Activated naive CD8-positive, alpha-beta T cell treated with anti-CD3 and anti-CD28 coated beads, Interleukin-2, amount 50 U/mL, for 24 hours (primary cell): ENCODE measurements around the gene BRIP1.
"Not testable (repeated sequence)": the region's sequence is repeated elsewhere in the genome, so short reads cannot be mapped to it uniquely, and the experiment has no call there.

Experiments used
- ATAC-seq: fragments of 150-1000 bp; cut with Tn5 transposase; one replicate; pipeline ENCODE4 v1.10.0; 2021
- DNase-seq: peaks from one replicate; pipeline ENCODE4 v3.0.0; 2021
- H3K27ac Mint-ChIP-seq: one replicate; pipeline ENCODE4 v1.8.0; 2021; ENCODE audit warnings: mild to moderate bottlenecking, mixed read lengths
- H3K27me3 Mint-ChIP-seq: one replicate; pipeline ENCODE4 v1.8.0; 2021; ENCODE audit warnings: mixed read lengths
- H3K36me3 Mint-ChIP-seq: one replicate; pipeline ENCODE4 v1.8.0; 2021; ENCODE audit warnings: low read depth, mixed read lengths
- H3K4me1 Mint-ChIP-seq: one replicate; pipeline ENCODE4 v1.8.0; 2021; ENCODE audit warnings: mixed read lengths
- H3K4me3 Mint-ChIP-seq: one replicate; pipeline ENCODE4 v1.8.0; 2021; ENCODE audit warnings: mild to moderate bottlenecking, moderate library complexity, mixed read lengths
- H3K9me3 Mint-ChIP-seq: one replicate; pipeline ENCODE4 v1.8.0; 2021; ENCODE audit warnings: mixed read lengths

The BRIP1 gene

DNA sequence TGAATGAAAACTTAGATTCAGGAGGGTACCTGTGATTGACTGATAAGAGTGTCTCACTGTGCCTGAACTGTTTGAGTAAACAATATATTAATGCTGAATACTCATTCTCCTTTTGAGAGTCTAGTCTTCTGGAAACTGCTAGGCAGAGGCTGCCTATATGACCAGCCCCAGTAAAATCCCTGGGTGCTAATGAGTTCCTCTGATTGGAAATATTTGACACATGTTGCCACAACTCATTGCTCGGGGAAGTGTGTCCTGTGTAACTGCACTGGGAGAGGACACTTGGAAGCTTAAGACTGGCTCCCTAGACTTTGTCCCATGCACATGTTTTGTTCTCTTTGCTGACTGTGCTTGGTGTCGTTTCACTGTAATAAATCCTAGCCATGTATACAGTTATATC is 163.6 kb downstream of the BRIP1 start:
- no peak overlapping the region for H3K4me3 Mint-ChIP-seq
- peaks cover 9% of the 10 kb centered on the region for H3K36me3 Mint-ChIP-seq
- DNase-seq (no peak), ATAC-seq (no peak)
- H3K27ac Mint-ChIP-seq: no peak overlapping the region
- no peaks in the 10 kb centered on the region for H3K27me3 Mint-ChIP-seq
- H3K4me1 Mint-ChIP-seq: no peaks in the 10 kb centered on the region
- H3K9me3 Mint-ChIP-seq: peaks cover 44% of the 10 kb centered on the region

DNA sequence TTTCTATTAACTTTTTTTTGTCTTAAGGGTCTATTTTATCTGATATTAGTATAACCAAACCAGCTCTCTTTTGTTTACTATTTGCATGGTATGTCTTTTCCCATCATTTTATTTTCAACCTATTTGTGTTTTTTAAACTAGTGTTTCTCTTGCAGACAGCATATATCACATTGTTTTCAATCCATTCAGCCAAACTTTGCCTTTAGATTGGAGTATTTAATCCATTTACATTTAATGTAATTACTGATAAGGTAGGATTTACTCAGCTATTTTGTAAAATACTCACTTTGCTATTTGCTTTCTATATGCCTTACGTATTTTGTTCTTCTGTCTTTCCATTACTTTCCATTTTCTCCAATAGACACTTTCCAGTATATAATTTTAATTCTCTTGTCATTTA is 164.3 kb downstream of the BRIP1 start:
- ATAC-seq (no peak), DNase-seq (no peak)
- Mint-ChIP-seq H3K4me3 (no peak overlapping the region), H3K4me1 (no peaks in the 10 kb centered on the region), H3K36me3 (peaks cover 9% of the 10 kb centered on the region), H3K9me3 (peaks cover 44% of the 10 kb centered on the region), H3K27me3 (no peaks in the 10 kb centered on the region), H3K27ac (no peak overlapping the region)

DNA sequence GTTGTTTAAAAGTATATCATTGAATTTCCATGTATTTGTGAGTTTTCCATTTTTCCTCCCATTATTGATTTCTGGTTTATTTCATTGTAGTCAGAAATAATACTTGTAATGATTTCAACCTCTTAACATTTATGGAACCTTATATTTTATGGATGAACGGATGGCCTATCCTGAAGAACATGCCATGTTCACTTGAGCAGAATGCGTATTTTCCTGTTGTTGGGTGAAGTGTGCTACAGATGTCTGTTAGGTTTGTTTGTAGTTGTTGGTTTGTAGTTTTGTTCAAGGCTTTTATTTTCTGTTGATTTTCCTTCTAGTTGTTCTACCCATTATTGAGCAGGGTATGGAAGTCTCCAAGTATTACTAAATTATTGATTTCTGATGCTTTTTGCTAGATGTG is 165.1 kb downstream of the BRIP1 start:
- no peak for ATAC-seq
- no peaks in the 10 kb centered on the region for H3K27me3 Mint-ChIP-seq
- H3K9me3 Mint-ChIP-seq: peaks cover 44% of the 10 kb centered on the region
- H3K4me3 Mint-ChIP-seq: no peak overlapping the region
- DNase-seq: no peak
- H3K27ac Mint-ChIP-seq: no peak overlapping the region
- H3K4me1 Mint-ChIP-seq: no peaks in the 10 kb centered on the region
- H3K36me3 Mint-ChIP-seq: peaks cover 6% of the 10 kb centered on the region

DNA sequence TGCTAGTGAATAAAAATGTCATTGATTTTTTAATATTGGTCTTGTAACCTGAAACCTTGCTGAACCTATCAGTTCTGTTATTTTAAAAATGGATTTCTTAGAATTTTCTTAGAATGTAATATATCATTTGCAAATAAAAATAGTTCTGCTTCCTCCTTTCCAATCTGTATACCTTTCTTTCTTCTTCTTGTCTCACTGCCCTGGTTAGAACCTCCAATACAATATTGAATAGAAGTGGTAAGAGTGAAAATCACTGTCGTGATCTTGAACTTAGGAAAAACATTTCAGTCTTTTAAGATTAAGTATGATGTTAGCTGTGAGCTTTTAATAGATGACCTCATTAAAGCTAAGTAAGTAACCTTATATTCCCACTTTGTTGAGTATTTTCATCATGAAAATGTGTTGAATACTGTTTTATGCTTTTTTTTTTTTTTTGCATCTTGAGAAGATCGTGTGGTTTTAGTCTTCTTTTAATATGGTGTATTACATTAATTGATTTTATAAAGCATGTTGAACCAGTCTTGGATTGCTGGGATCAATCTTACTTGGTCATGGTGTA is 167.5 kb downstream of the BRIP1 start:
- no peak for ATAC-seq
- H3K36me3 Mint-ChIP-seq: peaks cover 8% of the 10 kb centered on the region
- no peak overlapping the region for H3K4me3 Mint-ChIP-seq
- no peaks in the 10 kb centered on the region for H3K4me1 Mint-ChIP-seq
- H3K9me3 Mint-ChIP-seq: peaks cover 27% of the 10 kb centered on the region
- DNase-seq: no peak
- H3K27ac Mint-ChIP-seq: no peak overlapping the region
- H3K27me3 Mint-ChIP-seq: no peaks in the 10 kb centered on the region

DNA sequence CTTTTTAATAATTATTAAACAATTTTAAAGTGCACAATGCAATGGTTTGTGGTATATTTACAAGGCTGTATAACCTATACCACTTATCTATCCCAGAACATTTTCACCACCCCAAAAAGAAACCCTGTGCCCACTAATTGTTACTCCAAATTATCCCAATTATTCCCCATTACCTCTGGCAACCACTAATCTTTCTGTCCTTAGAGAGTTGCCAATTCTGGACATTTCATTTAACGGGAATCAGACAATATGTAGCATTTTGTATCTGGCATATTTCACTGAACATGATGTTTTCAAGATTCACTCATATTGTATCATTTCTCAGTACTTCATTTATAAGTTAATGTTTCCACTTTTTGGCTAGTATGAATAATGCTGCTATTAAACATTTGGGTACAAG is 169.2 kb downstream of the BRIP1 start:
- H3K36me3 Mint-ChIP-seq: peaks cover 12% of the 10 kb centered on the region
- H3K4me1 Mint-ChIP-seq: no peaks in the 10 kb centered on the region
- H3K27me3 Mint-ChIP-seq: no peaks in the 10 kb centered on the region

DNA sequence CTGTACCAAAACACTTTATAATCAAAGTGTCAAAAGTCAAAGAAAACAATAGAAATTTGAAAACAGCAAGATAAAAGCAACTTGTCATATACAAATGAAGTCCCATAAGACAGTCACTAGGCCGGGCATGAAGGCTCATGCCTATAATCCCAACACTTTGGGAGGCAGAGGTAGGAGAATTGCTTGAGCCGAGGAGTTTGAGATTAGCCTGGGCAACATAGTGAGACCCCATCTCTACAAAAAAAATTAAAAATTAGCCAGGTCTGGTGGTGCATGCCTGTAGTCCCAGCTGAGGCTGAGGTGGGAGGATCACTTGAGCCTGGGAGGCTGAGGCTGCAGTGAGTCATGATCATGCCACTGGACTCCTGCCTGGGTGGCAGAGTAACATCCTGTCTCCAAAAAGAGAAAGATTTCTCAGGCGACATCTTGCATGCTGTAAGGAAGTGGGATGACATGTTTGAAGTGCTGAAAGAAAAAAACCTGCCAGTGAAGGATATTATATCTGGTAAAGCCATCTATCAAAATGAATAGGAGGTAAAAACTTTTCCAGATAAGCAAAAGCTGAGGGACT is 173.6 kb downstream of the BRIP1 start:
- Mint-ChIP-seq H3K4me3 (no peak overlapping the region), H3K27ac (no peak overlapping the region), H3K9me3 (no peaks in the 10 kb centered on the region), H3K4me1 (no peaks in the 10 kb centered on the region), H3K36me3 (peaks cover 18% of the 10 kb centered on the region), H3K27me3 (no peaks in the 10 kb centered on the region)
- no peak for ATAC-seq
- no peak for DNase-seq

More for the DNA sequence above, 169.2 kb downstream of the BRIP1 start:
- DNase-seq (no peak), ATAC-seq (no peak)
- no peak overlapping the region for H3K4me3 Mint-ChIP-seq
- H3K27ac Mint-ChIP-seq: no peak overlapping the region
- H3K9me3 Mint-ChIP-seq: peaks cover 10% of the 10 kb centered on the region

DNA sequence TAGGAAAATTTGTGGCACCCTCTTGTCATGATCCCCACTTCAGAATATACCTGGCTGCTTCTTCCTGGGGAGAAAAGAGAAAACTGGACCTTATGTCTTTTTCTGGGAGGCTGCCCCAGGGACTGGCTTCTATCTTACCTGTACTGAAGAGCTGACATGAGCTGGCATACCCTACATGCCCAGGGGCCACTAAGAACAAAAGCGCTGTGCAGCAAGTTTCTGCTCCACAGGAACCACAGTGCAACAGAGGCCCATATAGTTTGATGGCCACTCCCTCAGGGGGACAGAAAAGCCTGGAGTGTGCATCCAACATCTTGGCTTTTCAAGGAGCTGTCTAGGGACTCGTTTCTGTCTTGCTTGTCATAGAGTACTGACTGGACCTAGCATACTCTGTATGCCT is 175.6 kb downstream of the BRIP1 start:
- ATAC-seq: no peak
- no peak overlapping the region for H3K27ac Mint-ChIP-seq

DNA sequence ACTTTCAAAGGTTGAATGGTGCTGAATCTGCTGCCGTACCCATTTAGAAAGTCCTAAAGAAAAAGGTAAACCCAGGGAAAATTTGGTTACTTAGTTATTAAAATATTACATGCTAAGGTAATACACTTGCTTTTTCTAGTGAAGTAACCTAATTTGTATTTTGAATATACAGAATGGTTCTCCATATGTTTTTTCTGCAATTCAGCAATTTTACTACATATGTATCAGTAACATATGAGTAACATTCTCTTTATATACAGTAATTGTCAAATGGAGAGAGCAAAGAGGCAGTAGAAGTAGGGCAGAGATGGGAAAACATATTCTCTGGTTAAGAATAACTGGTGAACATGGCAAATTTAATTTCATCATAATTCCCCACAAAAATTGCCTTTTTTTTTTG is 177.2 kb downstream of the BRIP1 start:
- no peak overlapping the region for H3K4me3 Mint-ChIP-seq
- no peaks in the 10 kb centered on the region for H3K27me3 Mint-ChIP-seq
- peaks cover 18% of the 10 kb centered on the region for H3K36me3 Mint-ChIP-seq
- ATAC-seq: no peak
- no peak overlapping the region for H3K27ac Mint-ChIP-seq
- H3K9me3 Mint-ChIP-seq: no peaks in the 10 kb centered on the region
- no peak for DNase-seq
- H3K4me1 Mint-ChIP-seq: no peaks in the 10 kb centered on the region

More for the DNA sequence above, 175.6 kb downstream of the BRIP1 start:
- Mint-ChIP-seq H3K4me3 (no peak overlapping the region), H3K4me1 (no peaks in the 10 kb centered on the region), H3K36me3 (peaks cover 18% of the 10 kb centered on the region), H3K27me3 (no peaks in the 10 kb centered on the region), H3K9me3 (no peaks in the 10 kb centered on the region)
- DNase-seq: no peak

DNA sequence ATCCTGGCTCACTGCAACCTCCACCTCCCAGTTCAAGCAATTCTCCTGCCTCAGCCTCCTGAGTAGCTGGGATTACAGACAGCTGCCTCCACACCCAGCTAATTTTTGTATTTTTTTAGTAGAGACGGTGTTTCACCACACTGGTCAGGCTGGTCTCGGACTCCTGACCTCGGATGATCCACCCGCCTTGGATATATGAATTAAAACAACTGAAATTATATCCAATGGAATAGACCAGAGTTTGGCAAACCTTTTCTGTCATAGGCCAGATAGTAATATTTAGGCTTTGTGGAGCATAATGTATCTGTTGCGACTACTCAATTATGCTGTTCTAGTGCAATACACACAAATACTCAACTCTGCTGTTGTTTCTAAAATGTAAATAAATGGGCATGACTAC is 178.5 kb downstream of the BRIP1 start:
- H3K4me3 Mint-ChIP-seq: no peak overlapping the region
- no peaks in the 10 kb centered on the region for H3K9me3 Mint-ChIP-seq

DNA sequence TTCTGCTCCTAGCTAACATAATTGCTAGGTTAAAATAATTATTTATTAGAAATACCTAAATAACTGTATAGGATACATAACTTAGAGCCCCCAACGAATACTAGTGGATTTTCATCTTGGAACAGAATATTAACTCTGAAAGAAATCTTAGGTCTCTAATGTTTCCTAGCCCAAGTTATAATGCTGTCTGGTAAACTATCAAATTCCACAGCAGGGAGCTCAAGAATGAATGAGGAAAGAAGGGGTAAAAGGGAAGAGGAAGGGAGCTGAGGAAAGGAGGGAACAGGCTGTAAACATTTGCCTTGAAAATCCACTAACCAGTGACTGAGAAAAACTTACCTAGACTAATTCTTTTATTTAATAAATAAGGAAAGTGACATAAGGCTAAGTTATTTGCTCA is 179.2 kb downstream of the BRIP1 start:
- no peak overlapping the region for H3K4me3 Mint-ChIP-seq
- no peaks in the 10 kb centered on the region for H3K9me3 Mint-ChIP-seq
- no peak overlapping the region for H3K27ac Mint-ChIP-seq
- H3K4me1 Mint-ChIP-seq: no peaks in the 10 kb centered on the region
- DNase-seq (no peak), ATAC-seq (no peak)
- H3K27me3 Mint-ChIP-seq: no peaks in the 10 kb centered on the region
- H3K36me3 Mint-ChIP-seq: peaks cover 15% of the 10 kb centered on the region

More for the DNA sequence above, 178.5 kb downstream of the BRIP1 start:
- H3K27ac Mint-ChIP-seq: no peak overlapping the region
- H3K4me1 Mint-ChIP-seq: no peaks in the 10 kb centered on the region
- ATAC-seq (no peak), DNase-seq (no peak)
- no peaks in the 10 kb centered on the region for H3K27me3 Mint-ChIP-seq
- peaks cover 18% of the 10 kb centered on the region for H3K36me3 Mint-ChIP-seq

DNA sequence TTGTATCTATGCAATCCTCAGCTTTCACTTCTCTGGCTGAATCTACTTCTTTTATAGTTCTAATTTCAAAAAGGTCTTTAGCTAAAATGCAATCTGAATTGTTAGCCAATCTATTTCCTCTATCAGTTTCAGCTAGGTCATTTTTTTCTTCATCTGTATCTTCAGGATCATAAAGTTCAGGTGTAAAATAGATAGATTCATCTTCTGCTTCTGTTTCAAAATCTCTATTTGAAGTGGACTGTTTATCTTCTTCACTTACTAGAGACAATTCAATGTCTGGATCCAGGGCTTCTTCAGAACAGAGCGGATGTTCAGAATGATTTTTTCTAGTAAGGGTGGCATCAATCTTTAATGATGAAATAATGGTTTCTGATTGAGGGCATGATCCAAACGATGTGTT is 179.9 kb downstream of the BRIP1 start:
- H3K27me3 Mint-ChIP-seq: no peaks in the 10 kb centered on the region
- no peak overlapping the region for H3K27ac Mint-ChIP-seq
- H3K36me3 Mint-ChIP-seq: peaks cover 8% of the 10 kb centered on the region
- DNase-seq (no peak), ATAC-seq (no peak)
- no peaks in the 10 kb centered on the region for H3K4me1 Mint-ChIP-seq
- H3K4me3 Mint-ChIP-seq: no peak overlapping the region
- no peaks in the 10 kb centered on the region for H3K9me3 Mint-ChIP-seq

DNA sequence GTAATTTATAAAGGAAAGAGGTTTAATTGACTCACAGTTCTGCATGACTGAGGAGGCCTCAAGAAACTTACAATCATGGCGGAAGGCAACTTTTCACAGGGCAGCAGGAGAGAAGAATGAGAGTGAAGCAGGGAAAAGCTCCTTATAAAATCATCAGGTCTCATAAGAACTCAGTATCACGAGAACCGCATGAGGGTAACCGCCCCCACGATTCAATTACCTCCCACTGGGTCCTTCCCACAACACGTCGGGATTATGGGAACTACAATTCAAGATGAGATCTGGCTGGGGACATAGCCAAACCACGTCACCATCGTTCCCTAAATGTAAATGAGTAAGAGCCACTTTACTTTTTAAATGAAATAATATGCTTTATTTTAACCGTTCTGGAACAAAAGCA is 182.4 kb downstream of the BRIP1 start:
- DNase-seq (no peak), ATAC-seq (no peak)
- Mint-ChIP-seq H3K4me3 (no peak overlapping the region), H3K4me1 (no peaks in the 10 kb centered on the region), H3K27me3 (no peaks in the 10 kb centered on the region), H3K27ac (no peak overlapping the region), H3K9me3 (no peaks in the 10 kb centered on the region), H3K36me3 (peaks cover 2% of the 10 kb centered on the region)

DNA sequence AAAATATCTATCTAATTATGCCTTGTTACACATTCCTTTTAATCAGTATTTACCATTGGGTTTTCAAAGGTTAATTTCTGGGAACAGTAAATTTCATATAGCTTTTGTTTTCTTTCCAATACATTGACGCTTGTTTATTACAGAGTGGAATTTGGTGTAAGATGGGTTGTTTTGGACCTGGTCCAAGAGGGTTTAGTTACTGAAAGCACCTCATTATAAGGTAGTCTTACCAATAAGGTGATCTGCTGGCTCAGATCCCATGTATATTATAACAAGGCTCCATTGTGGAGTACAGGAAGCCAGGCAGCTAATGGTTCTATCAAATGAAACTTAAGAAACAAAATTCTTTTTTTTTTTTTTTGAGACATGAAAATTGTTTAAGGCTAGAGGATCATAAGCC is 185.0 kb downstream of the BRIP1 start:
- no peaks in the 10 kb centered on the region for H3K4me1 Mint-ChIP-seq

DNA sequence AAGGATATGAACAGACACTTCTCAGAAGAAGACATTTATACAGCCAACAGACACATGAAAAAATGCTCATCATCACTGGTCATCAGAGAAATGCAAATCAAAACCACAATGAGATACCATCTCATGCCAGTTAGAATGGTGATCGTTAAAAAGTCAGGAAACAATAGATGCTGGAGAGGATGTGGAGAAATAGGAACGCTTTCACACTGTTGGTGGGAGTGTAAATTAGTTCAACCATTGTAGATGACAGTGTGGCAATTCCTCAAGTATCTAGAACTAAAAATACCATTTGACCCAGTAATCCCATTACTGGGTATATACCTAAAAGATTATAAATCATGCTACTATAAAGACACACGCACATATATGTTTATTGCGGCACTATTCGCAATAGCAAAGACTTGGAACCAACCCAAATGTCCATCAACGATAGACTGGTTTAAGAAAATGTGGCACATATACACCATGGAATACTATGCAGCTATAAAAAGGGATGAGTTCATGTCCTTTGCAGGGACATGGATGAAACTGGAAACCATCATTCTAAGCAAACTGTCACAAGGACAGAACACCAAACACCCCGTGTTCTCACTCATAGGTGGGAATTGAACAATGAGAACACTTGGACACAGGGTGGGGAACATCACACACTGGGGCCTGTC is 186.0 kb downstream of the BRIP1 start:
- DNase-seq, H3K27me3 Mint-ChIP-seq, H3K27ac Mint-ChIP-seq, H3K4me3 Mint-ChIP-seq, H3K4me1 Mint-ChIP-seq, H3K36me3 Mint-ChIP-seq, ATAC-seq, H3K9me3 Mint-ChIP-seq: not testable (repeated sequence)

More for the DNA sequence above, 185.0 kb downstream of the BRIP1 start:
- no peak overlapping the region for H3K27ac Mint-ChIP-seq
- no peaks in the 10 kb centered on the region for H3K36me3 Mint-ChIP-seq
- no peak for DNase-seq
- H3K4me3 Mint-ChIP-seq: no peak overlapping the region
- no peak for ATAC-seq
- no peaks in the 10 kb centered on the region for H3K9me3 Mint-ChIP-seq
- no peaks in the 10 kb centered on the region for H3K27me3 Mint-ChIP-seq

DNA sequence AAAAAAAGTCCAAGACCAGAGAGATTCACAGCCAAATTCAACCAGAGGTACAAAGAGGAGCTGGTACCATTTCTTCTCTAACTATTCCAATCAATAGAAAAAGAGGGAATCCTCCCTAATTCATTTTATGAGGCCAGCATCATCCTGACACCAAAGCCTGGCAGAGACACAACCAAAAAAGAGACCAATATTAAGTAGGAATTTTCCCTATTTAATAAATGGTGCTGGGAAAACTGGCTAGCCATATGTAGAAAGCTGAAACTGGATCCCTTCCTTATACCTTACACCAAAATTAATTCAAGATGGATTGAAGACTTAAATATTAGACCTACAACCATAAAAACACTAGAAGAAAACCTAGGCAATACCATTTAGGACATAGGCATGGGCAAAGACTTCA is 186.8 kb downstream of the BRIP1 start:
- H3K4me1 Mint-ChIP-seq, H3K27me3 Mint-ChIP-seq, DNase-seq, H3K9me3 Mint-ChIP-seq, H3K4me3 Mint-ChIP-seq, ATAC-seq, H3K27ac Mint-ChIP-seq, H3K36me3 Mint-ChIP-seq: not testable (repeated sequence)
